NCI-H774 (cell line): ENCODE results near the gene PLEKHG4.

Experiments
- DNase-seq: peaks from one replicate; lab custom pipeline; 2025; lab: John Stamatoyannopoulos, UW

The PLEKHG4 gene

GRCh38 chr16:67260426-67261063, 18.8 kb upstream of the PLEKHG4 start:
- no peak for DNase-seq

- DNase-seq, result no peak
These were observed 16.1 kb upstream of the PLEKHG4 start for GRCh38 chr16:67263201-67263600.

GRCh38 chr16:67264277-67264676, 15.1 kb upstream of the PLEKHG4 start:
- DNase-seq, result no peak

- DNase-seq, result no peak
These were observed 14.5 kb upstream of the PLEKHG4 start for GRCh38 chr16:67264866-67265265.

GRCh38 chr16:67265834-67266233, 13.5 kb upstream of the PLEKHG4 start:
- no peak for DNase-seq

GRCh38 chr16:67268136-67268579, 11.2 kb upstream of the PLEKHG4 start:
- DNase-seq, result no peak

- DNase-seq, result no peak
These were observed 9.6 kb upstream of the PLEKHG4 start for GRCh38 chr16:67269766-67270165.

- no peak for DNase-seq
These were observed 8.4 kb upstream of the PLEKHG4 start for GRCh38 chr16:67270931-67271338.

GRCh38 chr16:67271446-67271845, 7.9 kb upstream of the PLEKHG4 start:
- no peak for DNase-seq

- no peak for DNase-seq
These were observed 4.0 kb upstream of the PLEKHG4 start for GRCh38 chr16:67275321-67275720.

GRCh38 chr16:67277294-67277998, 1.9 kb upstream of the PLEKHG4 start:
- DNase-seq, result no peak

- no peak for DNase-seq
These were observed 1.1 kb upstream of the PLEKHG4 start for GRCh38 chr16:67277999-67278772.

GRCh38 chr16:67278773-67279295, 498 bp upstream of the PLEKHG4 start:
- DNase-seq, result no peak

GRCh38 chr16:67280090-67281015, 1.0 kb downstream of the PLEKHG4 start:
- no peak for DNase-seq

GRCh38 chr16:67281536-67282446, 2.5 kb downstream of the PLEKHG4 start:
- no peak for DNase-seq

GRCh38 chr16:67282447-67282805, 3.1 kb downstream of the PLEKHG4 start:
- DNase-seq, result no peak

- DNase-seq, result no peak
These were observed 3.9 kb downstream of the PLEKHG4 start for GRCh38 chr16:67283039-67283825.

GRCh38 chr16:67283826-67284555, 4.7 kb downstream of the PLEKHG4 start:
- no peak for DNase-seq
